ENCODE data around the gene MRC1. TPM values are rescaled to one million over a fixed set of nuclear protein-coding genes. Genes with fewer than 3 reads are reported as not detected.
A peak's percentile ranks its signal among the peaks of the same experiment; 100 is the strongest.

Gene MRC1
- total and polyA plus RNA-seq, 2 of the 8 experiments (the other 6 are each of a cell fraction or from before 2014, with no cell fraction given): 0.03 to 0.06 TPM

DNA sequence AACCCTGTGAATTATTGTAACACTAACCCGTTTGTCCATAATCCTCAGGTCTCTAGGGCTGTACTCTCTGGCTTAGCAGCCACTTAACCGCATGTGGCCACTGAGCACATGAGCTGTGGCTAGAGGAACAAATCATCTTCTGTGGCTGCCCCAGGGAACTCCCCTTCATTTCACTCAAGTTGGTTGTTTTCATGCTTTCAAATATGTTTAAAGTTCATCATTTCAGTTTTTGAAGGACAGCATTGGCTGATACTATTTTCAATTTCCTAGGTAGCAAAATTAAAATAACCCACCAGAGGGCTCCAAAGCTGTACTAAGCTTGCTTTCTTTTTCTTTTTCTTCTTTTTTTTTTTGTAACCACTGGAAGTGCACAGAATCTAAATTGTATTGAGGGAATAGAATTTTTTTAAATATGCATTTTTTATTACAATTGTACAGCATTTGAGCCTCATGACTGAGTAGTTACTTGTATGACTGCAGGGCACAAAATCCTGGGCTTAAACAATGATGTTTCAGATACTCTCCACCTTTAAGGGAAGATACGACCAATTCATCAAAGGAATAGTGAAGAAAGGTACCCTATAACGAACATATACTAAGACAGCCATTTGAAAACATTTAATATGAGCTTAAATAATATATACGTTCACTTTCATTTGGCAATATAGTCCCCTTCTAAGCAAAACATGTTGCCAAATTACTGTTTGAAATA is 38.6 kb downstream of the MRC1 start:
- Histone ChIP-seq H3K18ac (ENCODE audit: extremely low read depth, low read length) (no peak overlapping the region), H3K4ac (replicated peaks; ENCODE audit: insufficient read length, low read depth, low read length) (no peak overlapping the region), H2BK120ac (replicated peaks; ENCODE audit: low read depth, low read length) (no peak overlapping the region), H2BK12ac (ENCODE audit: low read depth, low read length) (no peak overlapping the region), H2BK5ac (ENCODE audit: low read depth, low read length) (no peak overlapping the region), H3K23ac (ENCODE audit: insufficient read length) (no peak overlapping the region), H3K4me3 (ENCODE audit: extremely low read depth in 1 of 4, insufficient read depth in 2 of 4, low read depth in 3 of 4, low read length in 4 of 4) (no peak overlapping the region), H3K79me2 (ENCODE audit: control insufficient read depth in 1 of 2, insufficient read depth in 2 of 2, low read length in 2 of 2) (no peaks in the 10 kb centered on the region), H3K4me2 (ENCODE audit: insufficient read depth in 1 of 2, low read depth in 2 of 2, low read length in 2 of 2) (no peak overlapping the region), H4K91ac (replicated peaks; ENCODE audit: insufficient read length, low read length) (no peak overlapping the region), H3K56ac (replicated peaks; ENCODE audit: insufficient read length, low read depth, low read length) (no peak overlapping the region), H2AK5ac (ENCODE audit: low read depth, low read length) (no peak overlapping the region), H2BK20ac (ENCODE audit: low read length) (no peak overlapping the region), H3K27me3 (replicated peaks in 1 of 4; ENCODE audit: control insufficient read depth in 3 of 4, extremely low read depth in 1 of 4, insufficient read depth in 3 of 4, low read length in 3 of 4) (no peaks in the 10 kb centered on the region), H3K23me2 (ENCODE audit: low read depth, low read length) (no peaks in the 10 kb centered on the region), H4K5ac (ENCODE audit: insufficient read length, low read depth, low read length) (no peak overlapping the region), H3K4me1 (replicated peaks in 1 of 4; ENCODE audit: control insufficient read depth in 3 of 4, insufficient read depth in 4 of 4, low read length in 3 of 4) (peaks cover 0 to 4% (median 2%) of the 10 kb centered on the region in 4 experiments; a peak in 3 of 7 replicates), H4K8ac (ENCODE audit: extremely low read depth, insufficient read depth, low read length) (no peak overlapping the region), H3K27ac (ENCODE audit: low read depth, low read length) (no peak overlapping the region), H2AFZ (ENCODE audit: low read length) (0 out of 2 replicates have a peak overlapping the region, but pooled peaks have one; percentile 1), H3K36me3 (ENCODE audit: control insufficient read depth in 2 of 4, insufficient read depth in 4 of 4, low read length in 3 of 4) (no peaks in the 10 kb centered on the region), H2BK15ac (ENCODE audit: low read length) (no peak overlapping the region), H3K9ac (replicated peaks in 1 of 4; ENCODE audit: extremely low read depth in 1 of 4, low read depth in 3 of 4, low read length in 3 of 4) (no peak overlapping the region), H3K9me3 (ENCODE audit: insufficient read depth in 2 of 2, low read depth in 1 of 2, low read length in 1 of 2) (no peaks in the 10 kb centered on the region; a peak in 1 of 4 replicates), H4K20me1 (replicated peaks in 1 of 2; ENCODE audit: control insufficient read depth in 1 of 2, insufficient read depth in 2 of 2, low read length in 2 of 2) (no peaks in the 10 kb centered on the region), H3K14ac (ENCODE audit: insufficient read length) (no peak overlapping the region), H3K79me1 (ENCODE audit: low read depth, low read length) (no peaks in the 10 kb centered on the region)
- 75% methylated on average over 5 of the region's 5 CpGs; no CpG with 5 or more reads in 1 of the 2 experiments for WGBS, 2 experiments (ENCODE audit: extremely low coverage in 1 of 2, insufficient coverage in 1 of 2, insufficient read length in 1 of 2, insufficient replicate concordance in 2 of 2, low coverage in 1 of 2, low lambda C conversion rate in 2 of 2, missing lambda C conversion rate in 1 of 2)
- TF ChIP-seq RAD21 (IDR thresholded peaks at IDR 0.05 in 1 of 2, conservative IDR thresholded peaks at IDR 0.05 in 1 of 2; ENCODE audit: low read depth in 2 of 2, low read length in 2 of 2): peak; percentile 44 to 69
- TF ChIP-seq, protein P1, sequence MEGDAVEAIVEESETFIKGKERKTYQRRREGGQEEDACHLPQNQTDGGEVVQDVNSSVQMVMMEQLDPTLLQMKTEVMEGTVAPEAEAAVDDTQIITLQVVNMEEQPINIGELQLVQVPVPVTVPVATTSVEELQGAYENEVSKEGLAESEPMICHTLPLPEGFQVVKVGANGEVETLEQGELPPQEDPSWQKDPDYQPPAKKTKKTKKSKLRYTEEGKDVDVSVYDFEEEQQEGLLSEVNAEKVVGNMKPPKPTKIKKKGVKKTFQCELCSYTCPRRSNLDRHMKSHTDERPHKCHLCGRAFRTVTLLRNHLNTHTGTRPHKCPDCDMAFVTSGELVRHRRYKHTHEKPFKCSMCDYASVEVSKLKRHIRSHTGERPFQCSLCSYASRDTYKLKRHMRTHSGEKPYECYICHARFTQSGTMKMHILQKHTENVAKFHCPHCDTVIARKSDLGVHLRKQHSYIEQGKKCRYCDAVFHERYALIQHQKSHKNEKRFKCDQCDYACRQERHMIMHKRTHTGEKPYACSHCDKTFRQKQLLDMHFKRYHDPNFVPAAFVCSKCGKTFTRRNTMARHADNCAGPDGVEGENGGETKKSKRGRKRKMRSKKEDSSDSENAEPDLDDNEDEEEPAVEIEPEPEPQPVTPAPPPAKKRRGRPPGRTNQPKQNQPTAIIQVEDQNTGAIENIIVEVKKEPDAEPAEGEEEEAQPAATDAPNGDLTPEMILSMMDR (IDR thresholded peaks at IDR 0.05; ENCODE audit: control extremely low read depth in 1 of 3, insufficient read depth in 1 of 3, low read depth in 1 of 3, low read length in 3 of 3): peak in 2 of 3 experiments; percentile 18 to 23; a peak in 2 of 4 replicates
- no peak for TF ChIP-seq POLR2AphosphoS5 (IDR thresholded peaks at IDR 0.05; ENCODE audit: low read depth, low read length)
- TF ChIP-seq TBP (IDR thresholded peaks at IDR 0.05; ENCODE audit: low read depth, low read length): no peak
- TF ChIP-seq POU5F1 (IDR thresholded peaks at IDR 0.05; ENCODE audit: low read depth, low read length): no peak
- FAIRE-seq: no peak
- ChIA-PET CTCF (ENCODE audit: partially characterized antibody) (interaction anchor here (1.0 to 4.3 kb wide), 23 partner anchors 8 to 391 kb away, joined by 3 to 19 read pairs (median 4); no protein-coding TSS in a partner anchor), POLR2A (ENCODE audit: partially characterized antibody) (no interaction called here)
- no peak for DNase-seq (ENCODE audit: low read depth in 1 of 2, low spot score in 2 of 2)
